AG10803 (cell line): ENCODE data around the gene ITSN1.
A peak's percentile ranks its signal among the peaks of the same experiment; 100 is the strongest.
"Not testable (repeated sequence)": the region's sequence is repeated elsewhere in the genome, so short reads cannot be mapped to it uniquely, and the experiment has no call there.

Source experiments
- DNase-seq: peaks from one replicate; pipeline ENCODE4 v3.0.0; 2010; ENCODE audit warnings: low read depth
- H3K4me3 ChIP-seq: 2 replicates; pipeline ENCODE4 v1.5.1; 2011; ENCODE audit warnings: mild to moderate bottlenecking, low read length, control low read depth
- CTCF ChIP-seq: conservative IDR thresholded peaks from 2 replicates; pipeline ENCODE4 v1.5.1; 2011; ENCODE audit warnings: mild to moderate bottlenecking, low read length, control low read depth, inconsistent platforms

The ITSN1 gene

GRCh38 chr21:33622253-33622652, 20.0 kb upstream of the ITSN1 start:
- no peak for TF ChIP-seq CTCF
- no peak for DNase-seq
- H3K4me3 ChIP-seq = no peak overlapping the region

- DNase-seq, H3K4me3 ChIP-seq: not testable (repeated sequence)
Observed at GRCh38 chr21:33626151-33626550, 16.1 kb upstream of the ITSN1 start.

- no peak for DNase-seq
- no peak for TF ChIP-seq CTCF
- H3K4me3 ChIP-seq = no peak overlapping the region
Observed at GRCh38 chr21:33634254-33634653, 8.0 kb upstream of the ITSN1 start.

- peak overlapping the region; percentile 96 for H3K4me3 ChIP-seq
- TF ChIP-seq CTCF = no peak
- peak; percentile 31 for DNase-seq
Observed at GRCh38 chr21:33640697-33641351, 1.5 kb upstream of the ITSN1 start.

- peak; percentile 100 for DNase-seq
- TF ChIP-seq CTCF = no peak
- peak within 1 kb of the TSS; percentile 96 for H3K4me3 ChIP-seq
Observed at GRCh38 chr21:33641352-33642026, 812 bp upstream of the ITSN1 start, which contains the start of gene CRYZL1. CRYZL1 (minus strand) TSS chr21:33641741; CDS start chr21:33631551, 10,190 bp downstream.

- TF ChIP-seq CTCF = no peak
- H3K4me3 ChIP-seq = peak overlapping the region; percentile 79
Observed at GRCh38 chr21:33642896-33643657, 776 bp downstream of the ITSN1 start.

GRCh38 chr21:33643658-33644311, 1.5 kb downstream of the ITSN1 start:
- H3K4me3 ChIP-seq = peak overlapping the region; percentile 79
- no peak for TF ChIP-seq CTCF
- no peak for DNase-seq

More at GRCh38 chr21:33642896-33643657, 776 bp downstream of the ITSN1 start:
- peak; percentile 31 for DNase-seq
